Endothelial cell of umbilical vein (primary cell): Measurements from ENCODE around the gene SEZ6. TPM values are rescaled to one million over a fixed set of nuclear protein-coding genes. Genes with fewer than 3 reads are reported as not detected.

Experiments used
- BruUV-seq: library from RNA; stranded (reverse); fragments of 400-500 nt; replicated peaks from 2 replicates; lab custom pipeline; 2021; lab: Mats Ljungman, UMichigan
- CTCF ChIA-PET: fragments of 300-600, 350-600 bp; sonication (Branson Sonifier 250); formaldehyde crosslinking; loops from one replicate; lab custom pipeline; 2021; ENCODE audit warnings: antibody characterized with exemption, inconsistent platforms; lab: Charles Lee
- POLR2A ChIA-PET: fragments of 300-600, 350-600 bp; sonication (Branson Sonifier 250); formaldehyde crosslinking; loops from one replicate; lab custom pipeline; 2021; ENCODE audit warnings: antibody characterized with exemption, inconsistent platforms; lab: Charles Lee
- DNase-seq: peaks from one replicate; pipeline ENCODE4 v3.0.0-alpha.2; 2011; ENCODE audit warnings: low read depth, low spot score
- FAIRE-seq: peaks from 2 replicates; lab custom pipeline; 2011; peaks lifted over from hg19 to GRCh38; lab: Jason Lieb, UNC
- H2AFZ ChIP-seq: 2 replicates; pipeline ENCODE4 v1.6.0; 2012; ENCODE audit warnings: low read depth, low read length, control low read depth, inconsistent platforms
- H3K27ac ChIP-seq: 2 replicates; pipeline ENCODE4 v1.5.1; 2011; ENCODE audit warnings: low read depth, mild to moderate bottlenecking, control low read depth, low read length, moderate library complexity; ENCODE audit not compliant: insufficient read depth
- H3K27me3 ChIP-seq, 2 experiments: 2 replicates each; pipeline versions ENCODE4 v1.6.0 to v1.6.1; 2011; ENCODE audit warnings: low read length in 2 of 2, mixed read lengths in 1 of 2; ENCODE audit not compliant: control insufficient read depth in 2 of 2, insufficient read depth in 2 of 2
- H3K36me3 ChIP-seq, 2 experiments: 2 replicates in 1 of 2; 3 replicates in 1 of 2; pipeline ENCODE4 v1.5.1; 2011; ENCODE audit warnings: low read length in 2 of 2, mild to moderate bottlenecking in 1 of 2, moderate library complexity in 1 of 2; ENCODE audit not compliant: control insufficient read depth in 2 of 2, insufficient read depth in 2 of 2; ENCODE audit errors: extremely low read depth in 1 of 2
- H3K4me1 ChIP-seq: 3 replicates; pipeline ENCODE4 v1.5.1; 2011; ENCODE audit warnings: mild to moderate bottlenecking, low read length; ENCODE audit not compliant: control insufficient read depth, insufficient read depth; ENCODE audit errors: extremely low read depth
- H3K4me2 ChIP-seq: 2 replicates; pipeline ENCODE4 v1.6.1; 2011; ENCODE audit warnings: low read length, control low read depth, mixed read lengths; ENCODE audit not compliant: insufficient read depth
- H3K4me3 ChIP-seq, 3 experiments: fragments of 200-600 bp in 1 of 3; sonication (generic), shearing (Covaris generic) in 1 of 3; replicated peaks in 1 of 3; 2 replicates each; pipeline ENCODE4 v1.5.1; 2011 to 2016; ENCODE audit warnings: control low read depth in 3 of 3, low read length in 3 of 3, mild to moderate bottlenecking in 2 of 3, inconsistent platforms in 1 of 3, low read depth in 1 of 3, moderate library complexity in 1 of 3; ENCODE audit not compliant: insufficient read depth in 1 of 3
- H3K79me2 ChIP-seq: 2 replicates; pipeline ENCODE4 v1.6.0; 2012; ENCODE audit warnings: low read length, inconsistent platforms; ENCODE audit not compliant: control insufficient read depth, insufficient read depth
- H3K9ac ChIP-seq: replicated peaks from 2 replicates; pipeline ENCODE3; 2011; ENCODE audit warnings: low read length, control low read depth; ENCODE audit not compliant: insufficient read depth; ENCODE audit errors: extremely low read depth
- H3K9me1 ChIP-seq: replicated peaks from 3 replicates; pipeline ENCODE4 v1.6.0; 2011; ENCODE audit warnings: mild to moderate bottlenecking, low read length; ENCODE audit not compliant: control insufficient read depth, insufficient read depth; ENCODE audit errors: extremely low read depth
- H3K9me3 ChIP-seq: replicated peaks from 2 replicates; pipeline ENCODE4 v1.5.1; 2012; ENCODE audit warnings: low read length, inconsistent platforms; ENCODE audit not compliant: control insufficient read depth, insufficient read depth
- H4K20me1 ChIP-seq: replicated peaks from 2 replicates; pipeline ENCODE3; 2011; ENCODE audit warnings: mild to moderate bottlenecking, low read length; ENCODE audit not compliant: control insufficient read depth, insufficient read depth; ENCODE audit errors: extremely low read depth
- FOS ChIP-seq: IDR thresholded peaks from 2 replicates; pipeline ENCODE4 v1.6.1; 2011; ENCODE audit warnings: mild to moderate bottlenecking, low read length, moderate library complexity, borderline replicate concordance; ENCODE audit not compliant: insufficient read depth
- GATA2 ChIP-seq: IDR thresholded peaks from 2 replicates; pipeline ENCODE4 v1.7.0; 2011; ENCODE audit warnings: low read depth, mild to moderate bottlenecking, moderate library complexity, mixed read lengths, low read length; ENCODE audit not compliant: insufficient read length, insufficient read depth
- dilution Hi-C: fragments of 300-500 bp; cut with MboI; formaldehyde crosslinking; loops from one replicate; pipeline ENCODE4 v1.15.0; 2019; ENCODE audit warnings: low sequenced_read_pairs; ENCODE audit not compliant: extremely low pct_ligation_motif_present
- intact Hi-C: fragments of 100-400 bp; cut with micrococcal nuclease; formaldehyde crosslinking; loops from one replicate; pipeline ENCODE4 v1.10.0; 2022
- polyA plus RNA-seq, 4 experiments: library from polyadenylated mRNA; depleted of rRNA in 3 of 4; stranded (reverse) in 3 of 4; unstranded in 1 of 4; fragments of >200 nt; gene quantifications; 2 replicates each; pipeline versions ENCODE4 v1.2.1 to v1.2.3, GENCODE V29; 2011 to 2012; ENCODE audit warnings: missing spikeins in 1 of 4
- total RNA-seq: library from RNA; stranded (reverse); gene quantifications from 2 replicates; pipeline ENCODE4 v1.2.3, GENCODE V29; 2021
- TF ChIP-seq, protein P1 (sequence below), 2 donors: IDR thresholded peaks; 1 replicate in 1 of 2; 2 replicates in 1 of 2; pipeline ENCODE4 v1.5.1; 2011; ENCODE audit warnings: low read length in 2 of 2, mild to moderate bottlenecking in 2 of 2, moderate library complexity in 2 of 2, control low read depth in 1 of 2, inconsistent platforms in 1 of 2, low read depth in 1 of 2; ENCODE audit not compliant: insufficient read depth in 1 of 2; ENCODE audit errors: extremely low read depth in 1 of 2
- TF ChIP-seq, protein P2 (sequence below): IDR thresholded peaks from 2 replicates; pipeline ENCODE4 v1.6.1; 2011; ENCODE audit not compliant: insufficient read depth, insufficient read length

The SEZ6 gene
- total and polyA plus RNA-seq, 2 donors (not counting 3 experiments of a cell fraction or from before 2014, with no cell fraction given): not detected

GRCh38 chr17:29031488-29031887, 25.7 kb upstream of the SEZ6 start:
- ChIA-PET POLR2A (no interaction called here), CTCF (no interaction called here)
- Histone ChIP-seq H4K20me1 (no peaks in the 10 kb centered on the region), H2AFZ (no peak overlapping the region), H3K27ac (no peak overlapping the region), H3K9me1 (no peaks in the 10 kb centered on the region), H3K36me3 (no peaks in the 10 kb centered on the region), H3K4me3 (no peak overlapping the region), H3K27me3 (peaks cover 40 to 45% of the 10 kb centered on the region in 2 experiments), H3K4me1 (no peaks in the 10 kb centered on the region), H3K9me3 (peaks cover 2% of the 10 kb centered on the region), H3K4me2 (no peak overlapping the region), H3K9ac (no peak overlapping the region), H3K79me2 (no peaks in the 10 kb centered on the region)
- BruUV-seq: no TSS peak
- TF ChIP-seq, protein P1, sequence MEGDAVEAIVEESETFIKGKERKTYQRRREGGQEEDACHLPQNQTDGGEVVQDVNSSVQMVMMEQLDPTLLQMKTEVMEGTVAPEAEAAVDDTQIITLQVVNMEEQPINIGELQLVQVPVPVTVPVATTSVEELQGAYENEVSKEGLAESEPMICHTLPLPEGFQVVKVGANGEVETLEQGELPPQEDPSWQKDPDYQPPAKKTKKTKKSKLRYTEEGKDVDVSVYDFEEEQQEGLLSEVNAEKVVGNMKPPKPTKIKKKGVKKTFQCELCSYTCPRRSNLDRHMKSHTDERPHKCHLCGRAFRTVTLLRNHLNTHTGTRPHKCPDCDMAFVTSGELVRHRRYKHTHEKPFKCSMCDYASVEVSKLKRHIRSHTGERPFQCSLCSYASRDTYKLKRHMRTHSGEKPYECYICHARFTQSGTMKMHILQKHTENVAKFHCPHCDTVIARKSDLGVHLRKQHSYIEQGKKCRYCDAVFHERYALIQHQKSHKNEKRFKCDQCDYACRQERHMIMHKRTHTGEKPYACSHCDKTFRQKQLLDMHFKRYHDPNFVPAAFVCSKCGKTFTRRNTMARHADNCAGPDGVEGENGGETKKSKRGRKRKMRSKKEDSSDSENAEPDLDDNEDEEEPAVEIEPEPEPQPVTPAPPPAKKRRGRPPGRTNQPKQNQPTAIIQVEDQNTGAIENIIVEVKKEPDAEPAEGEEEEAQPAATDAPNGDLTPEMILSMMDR (IDR thresholded peaks at IDR 0.05; ENCODE audit: extremely low read depth in 1 of 2, insufficient read depth in 1 of 2, low read depth in 1 of 2, low read length in 2 of 2): no peak
- TF ChIP-seq, protein P2, sequence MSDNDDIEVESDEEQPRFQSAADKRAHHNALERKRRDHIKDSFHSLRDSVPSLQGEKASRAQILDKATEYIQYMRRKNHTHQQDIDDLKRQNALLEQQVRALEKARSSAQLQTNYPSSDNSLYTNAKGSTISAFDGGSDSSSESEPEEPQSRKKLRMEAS: no peak
- TF ChIP-seq FOS: no peak
- FAIRE-seq (no peak), DNase-seq (no peak)
- intact Hi-C loops (no loop called here), dilution Hi-C loops (no loop called here)

- DNase-seq: no peak
- Histone ChIP-seq H3K4me2 (no peak overlapping the region), H3K9me3 (no peaks in the 10 kb centered on the region), H2AFZ (no peak overlapping the region), H3K9me1 (no peaks in the 10 kb centered on the region), H3K9ac (no peak overlapping the region), H3K27ac (no peak overlapping the region), H3K4me1 (peaks cover 7% of the 10 kb centered on the region), H3K4me3 (no peak overlapping the region), H3K27me3 (peaks cover 31 to 36% of the 10 kb centered on the region in 2 experiments), H3K79me2 (no peaks in the 10 kb centered on the region), H4K20me1 (no peaks in the 10 kb centered on the region), H3K36me3 (no peaks in the 10 kb centered on the region)
- dilution Hi-C loops (no loop called here), intact Hi-C loops (no loop called here)
- no peak for FAIRE-seq
- CTCF ChIA-PET: no interaction called here
- BruUV-seq: no TSS peak
- TF ChIP-seq GATA2 (no peak), FOS (peak; percentile 19)
- POLR2A ChIA-PET: no interaction called here
These were observed 18.6 kb upstream of the SEZ6 start for GRCh38 chr17:29024316-29024952.
